HL-60/S4 treated with phorbol 12-myristate 13-acetate at 8.2 ng/mL for 4 days and 3 days (cell line): Measurements from ENCODE around the gene COP1.

ENCODE experiments used
- in situ Hi-C: fragments of 300-500 bp; cut with MboI; formaldehyde crosslinking; loops from 2 replicates; pipeline ENCODE4 v1.15.0; 2022; ENCODE audit warnings: low sequenced_read_pairs

The COP1 gene

GRCh38 chr1:176201568-176201967, 5.5 kb downstream of the COP1 start:
- in situ Hi-C loops = no loop called here

- in situ Hi-C loops = no loop called here
Measured at GRCh38 chr1:176199707-176200106, 7.4 kb downstream of the COP1 start.

GRCh38 chr1:176198413-176198812, 8.7 kb downstream of the COP1 start:
- in situ Hi-C loops = no loop called here

- in situ Hi-C loops = no loop called here
Measured at GRCh38 chr1:176196728-176197127, 10.4 kb downstream of the COP1 start.

GRCh38 chr1:176195547-176195946, 11.5 kb downstream of the COP1 start:
- in situ Hi-C loops = no loop called here

- in situ Hi-C loops = no loop called here
Measured at GRCh38 chr1:176193663-176194062, 13.4 kb downstream of the COP1 start.

- in situ Hi-C loops = no loop called here
Measured at GRCh38 chr1:176193023-176193422, 14.1 kb downstream of the COP1 start.

GRCh38 chr1:176188604-176189003, 18.5 kb downstream of the COP1 start:
- in situ Hi-C loops = no loop called here

GRCh38 chr1:176187001-176187400, 20.1 kb downstream of the COP1 start:
- in situ Hi-C loops = no loop called here

- in situ Hi-C loops = no loop called here
Measured at GRCh38 chr1:176183618-176184017, 23.5 kb downstream of the COP1 start.

- in situ Hi-C loops = no loop called here
Measured at GRCh38 chr1:176178316-176178715, 28.8 kb downstream of the COP1 start.

- in situ Hi-C loops = no loop called here
Measured at GRCh38 chr1:176177764-176178163, 29.3 kb downstream of the COP1 start.

GRCh38 chr1:176174108-176174507, 33.0 kb downstream of the COP1 start:
- in situ Hi-C loops = no loop called here

GRCh38 chr1:176172215-176172614, 34.9 kb downstream of the COP1 start:
- in situ Hi-C loops = no loop called here

GRCh38 chr1:176167210-176167609, 39.9 kb downstream of the COP1 start:
- in situ Hi-C loops = no loop called here

GRCh38 chr1:176165573-176165972, 41.5 kb downstream of the COP1 start:
- in situ Hi-C loops = no loop called here

GRCh38 chr1:176164014-176164678, 42.9 kb downstream of the COP1 start:
- in situ Hi-C loops = no loop called here

GRCh38 chr1:176159993-176160392, 47.1 kb downstream of the COP1 start:
- in situ Hi-C loops = no loop called here

- in situ Hi-C loops = no loop called here
Measured at GRCh38 chr1:176157995-176158394, 49.1 kb downstream of the COP1 start.

GRCh38 chr1:176149939-176150807, 56.9 kb downstream of the COP1 start:
- in situ Hi-C loops = no loop called here

- in situ Hi-C loops = no loop called here
Measured at GRCh38 chr1:176144526-176144925, 62.6 kb downstream of the COP1 start.

- in situ Hi-C loops = no loop called here
Measured at GRCh38 chr1:176142973-176143372, 64.1 kb downstream of the COP1 start.
